Breast epithelium (tissue), 3 donors: ENCODE results near the gene ARID1B.

Experiments
- POLR2A ChIP-seq: fragments of 450-650 bp; IDR thresholded peaks from one replicate; pipeline ENCODE4 v1.6.1; 2016; ENCODE audit warnings: antibody characterized with exemption, mild to moderate bottlenecking, moderate library complexity
- POLR2AphosphoS5 ChIP-seq, 3 donors: sonication (generic); formaldehyde crosslinking; IDR thresholded peaks; one replicate each; pipeline ENCODE4 v1.6.1; 2017; ENCODE audit warnings: antibody characterized with exemption in 3 of 3
- TF ChIP-seq, protein P1 (sequence below), 3 donors: fragments of 450-650 bp; IDR thresholded peaks; one replicate each; pipeline ENCODE4 v1.5.1; 2016 to 2017; ENCODE audit warnings: antibody characterized with exemption in 3 of 3, mild to moderate bottlenecking in 3 of 3, moderate library complexity in 3 of 3

DNA sequence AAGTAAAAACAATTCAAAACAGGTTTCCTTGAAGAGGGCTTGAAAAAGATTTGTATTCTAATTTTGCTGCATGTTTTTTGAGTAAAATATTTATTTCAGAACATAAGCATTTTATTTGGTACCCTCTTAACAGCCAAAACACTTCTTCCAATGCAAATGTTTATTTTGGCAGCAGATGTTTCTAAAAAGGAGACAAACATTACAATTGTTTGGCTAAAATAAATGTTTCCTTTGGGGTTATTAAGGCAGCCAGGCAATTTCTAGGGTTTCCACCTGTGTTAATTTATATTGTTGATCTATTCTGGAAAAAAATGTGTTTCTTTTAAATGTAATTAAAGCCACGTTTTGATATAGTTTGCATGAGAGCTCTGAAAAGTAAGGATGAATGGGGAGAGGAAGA lies 56.6 kb downstream of the ARID1B start:
- TF ChIP-seq, protein P1, sequence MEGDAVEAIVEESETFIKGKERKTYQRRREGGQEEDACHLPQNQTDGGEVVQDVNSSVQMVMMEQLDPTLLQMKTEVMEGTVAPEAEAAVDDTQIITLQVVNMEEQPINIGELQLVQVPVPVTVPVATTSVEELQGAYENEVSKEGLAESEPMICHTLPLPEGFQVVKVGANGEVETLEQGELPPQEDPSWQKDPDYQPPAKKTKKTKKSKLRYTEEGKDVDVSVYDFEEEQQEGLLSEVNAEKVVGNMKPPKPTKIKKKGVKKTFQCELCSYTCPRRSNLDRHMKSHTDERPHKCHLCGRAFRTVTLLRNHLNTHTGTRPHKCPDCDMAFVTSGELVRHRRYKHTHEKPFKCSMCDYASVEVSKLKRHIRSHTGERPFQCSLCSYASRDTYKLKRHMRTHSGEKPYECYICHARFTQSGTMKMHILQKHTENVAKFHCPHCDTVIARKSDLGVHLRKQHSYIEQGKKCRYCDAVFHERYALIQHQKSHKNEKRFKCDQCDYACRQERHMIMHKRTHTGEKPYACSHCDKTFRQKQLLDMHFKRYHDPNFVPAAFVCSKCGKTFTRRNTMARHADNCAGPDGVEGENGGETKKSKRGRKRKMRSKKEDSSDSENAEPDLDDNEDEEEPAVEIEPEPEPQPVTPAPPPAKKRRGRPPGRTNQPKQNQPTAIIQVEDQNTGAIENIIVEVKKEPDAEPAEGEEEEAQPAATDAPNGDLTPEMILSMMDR (IDR thresholded peaks at IDR 0.05) = no peak
- TF ChIP-seq POLR2AphosphoS5 (IDR thresholded peaks at IDR 0.05) (no peak), POLR2A (no peak)
